HepG2 (cell line): ENCODE measurements around the gene DST. TPM values are rescaled to one million over a fixed set of nuclear protein-coding genes. Genes with fewer than 3 reads are reported as not detected.

Experiments
- AHDC1 ChIP-seq: sonication (generic); formaldehyde crosslinking; IDR thresholded peaks from 2 replicates; pipeline ENCODE4 v1.5.1; 2020; ENCODE audit warnings: mild to moderate bottlenecking, missing genetic modification reagents, borderline replicate concordance
- ATRX ChIP-seq: sonication (generic); formaldehyde crosslinking; IDR thresholded peaks from 2 replicates; pipeline ENCODE4 v1.4.0; 2020; ENCODE audit warnings: missing genetic modification reagents, borderline replicate concordance
- BCL6 ChIP-seq: IDR thresholded peaks from 2 replicates; pipeline ENCODE4 v1.6.1; 2016; ENCODE audit warnings: missing genetic modification reagents, missing compliant biosample characterization
- ESRRA ChIP-seq: sonication (generic); formaldehyde crosslinking; IDR thresholded peaks from 2 replicates; pipeline ENCODE4 v1.5.1; 2020; ENCODE audit warnings: mild to moderate bottlenecking, low read depth, missing genetic modification reagents
- KLF12 ChIP-seq: sonication (generic); formaldehyde crosslinking; IDR thresholded peaks from 2 replicates; pipeline ENCODE4 v1.4.0; 2020; ENCODE audit warnings: missing genetic modification reagents, borderline replicate concordance
- NR2F6 ChIP-seq, 2 experiments: IDR thresholded peaks; 2 replicates each; pipeline ENCODE4 v1.6.1; 2016; ENCODE audit warnings: antibody characterized with exemption in 1 of 2, mild to moderate bottlenecking in 1 of 2
- RCOR2 ChIP-seq: IDR thresholded peaks from 2 replicates; pipeline ENCODE4 v1.6.1; 2016; ENCODE audit warnings: missing biosample characterization, missing genetic modification reagents
- REST ChIP-seq, 2 experiments: IDR thresholded peaks; 2 replicates each; pipeline ENCODE4 v1.6.1; 2011 to 2012; ENCODE audit warnings: low read length in 2 of 2, borderline replicate concordance in 1 of 2, low read depth in 1 of 2, mild to moderate bottlenecking in 1 of 2, moderate library complexity in 1 of 2
- SMARCE1 ChIP-seq: fragments of 450-650 bp; IDR thresholded peaks from 2 replicates; pipeline ENCODE4 v1.6.1; 2017; ENCODE audit warnings: borderline replicate concordance
- ZBTB33 ChIP-seq: sonication (generic); formaldehyde crosslinking; IDR thresholded peaks from 2 replicates; pipeline ENCODE4 v1.4.0; 2020; ENCODE audit warnings: missing genetic modification reagents
- ZBTB7B ChIP-seq: sonication (generic); formaldehyde crosslinking; IDR thresholded peaks from 2 replicates; pipeline ENCODE4 v1.4.0; 2020; ENCODE audit warnings: missing genetic modification reagents
- ZNF24 ChIP-seq: fragments of 450-650 bp; IDR thresholded peaks from 2 replicates; pipeline ENCODE4 v1.6.1; 2017; ENCODE audit warnings: antibody characterized with exemption, mild to moderate bottlenecking
- ZNF7 ChIP-seq: IDR thresholded peaks from 2 replicates; pipeline ENCODE4 v1.6.1; 2016; ENCODE audit warnings: missing biosample characterization, missing genetic modification reagents
- ZNF749 ChIP-seq: sonication (generic); formaldehyde crosslinking; IDR thresholded peaks from 2 replicates; pipeline ENCODE4 v1.8.0; 2022; ENCODE audit warnings: mild to moderate bottlenecking, missing genetic modification reagents, moderate library complexity, borderline replicate concordance
- ZNF850 ChIP-seq: sonication (generic); formaldehyde crosslinking; conservative IDR thresholded peaks from 2 replicates; pipeline ENCODE4 v1.9.0; 2021; ENCODE audit warnings: mild to moderate bottlenecking, missing genetic modification reagents
- ZNF879 ChIP-seq: sonication (generic); formaldehyde crosslinking; IDR thresholded peaks from 2 replicates; pipeline ENCODE4 v1.8.1; 2023; ENCODE audit warnings: missing genetic modification reagents
- ZXDC ChIP-seq: sonication (generic); formaldehyde crosslinking; IDR thresholded peaks from 2 replicates; pipeline ENCODE4 v1.5.0; 2020; ENCODE audit warnings: mild to moderate bottlenecking, missing genetic modification reagents
- polyA plus RNA-seq, 8 experiments: library from polyadenylated mRNA; depleted of rRNA in 3 of 8; stranded (reverse) in 7 of 8; unstranded in 1 of 8; fragments of >200 nt; fragmentation: Illumina TruSeq in 4 of 8; extraction: Trizol in 4 of 8; gene quantifications; 2 replicates each; pipeline versions ENCODE4 v1.2.1 to v1.2.3, GENCODE V29; 2011 to 2016; ENCODE audit warnings: low read depth in 4 of 8, missing spikeins in 1 of 8, mixed read lengths in 1 of 8; ENCODE audit not compliant: insufficient read depth in 1 of 8
- total RNA-seq, 5 experiments: library from RNA; depleted of rRNA; stranded (reverse); fragments of >200 nt; fragmentation: Illumina TruSeq; extraction: Trizol; gene quantifications; 2 replicates each; pipeline ENCODE4 v1.2.3, GENCODE V29; 2016; ENCODE audit warnings: low read depth in 1 of 5

The DST gene
- total and polyA plus RNA-seq, 2 of the 13 experiments (the other 11 are each of a cell fraction or from before 2014, with no cell fraction given), result 64.4 to 89.0 TPM

- TF ChIP-seq AHDC1 (CRISPR knock-in tag) (peak; percentile 77; the same call in 1 of the 2 replicates), SMARCE1 (no peak), ZBTB33 (peak; percentile 18; the same call in 1 of the 2 replicates), RCOR2 (CRISPR knock-in tag) (no peak), ZNF879 (CRISPR knock-in tag) (no peak), ZNF24 (no peak), ATRX (no peak), REST (IDR thresholded peaks at IDR 0.05; ENCODE audit: borderline replicate concordance in 1 of 2, low read depth in 1 of 2, low read length in 2 of 2) (no peak), BCL6 (peak; percentile 68), ZNF850 (CRISPR knock-in tag) (no peak), NR2F6 (IDR thresholded peaks at IDR 0.05) (no peak), NR2F6 (CRISPR knock-in tag; IDR thresholded peaks at IDR 0.05) (peak; percentile 43; the same call in 1 of the 2 replicates), ZNF7 (CRISPR knock-in tag) (no peak), ZXDC (CRISPR knock-in tag) (no peak), ZNF749 (CRISPR knock-in tag) (no peak), ZBTB7B (CRISPR knock-in tag) (no peak), ESRRA (CRISPR knock-in tag) (no peak), KLF12 (CRISPR knock-in tag) (no peak)
Observed at GRCh38 chr6:56482525-56482924, 160.2 kb downstream of the DST start (continued).
